Eye (tissue), 1 donor: Measurements from ENCODE around the gene DPEP3.
"Not testable (repeated sequence)": the region's sequence is repeated elsewhere in the genome, so short reads cannot be mapped to it uniquely, and the experiment has no call there.

Experiments
- DNase-seq: peaks from one replicate; pipeline ENCODE4 v3.0.0-alpha.2; 2015

Gene DPEP3

GRCh38 chr16:67943619-67944504 lies 36.4 kb downstream of the DPEP3 start, which contains the start of gene LCAT:
Gene LCAT, minus strand, starts transcription at chr16:67944120. Its CDS starts 19 bp downstream, at chr16:67944101.
- no peak for DNase-seq

- DNase-seq, result no peak
Measured at GRCh38 chr16:67943256-67943618, 37.1 kb downstream of the DPEP3 start.

- no peak for DNase-seq
Measured at GRCh38 chr16:67942510-67943255, 37.6 kb downstream of the DPEP3 start.

DNA sequence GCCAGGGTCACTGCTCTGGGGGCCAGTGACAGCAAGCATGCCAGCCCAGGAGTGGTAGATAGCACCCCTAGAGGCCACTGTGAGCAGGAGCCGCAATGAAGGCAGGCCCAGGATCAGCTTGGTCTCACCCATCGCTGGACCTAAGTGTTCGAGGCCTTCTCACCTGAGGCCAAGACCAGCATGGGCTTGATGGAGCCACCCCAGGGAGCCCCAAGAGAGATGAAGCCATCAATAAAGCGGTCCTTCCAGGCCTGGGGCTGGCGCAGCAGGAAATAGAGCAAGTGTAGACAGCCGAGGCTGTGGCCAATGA lies 38.1 kb downstream of the DPEP3 start:
- DNase-seq, result peak; percentile 59

DNA sequence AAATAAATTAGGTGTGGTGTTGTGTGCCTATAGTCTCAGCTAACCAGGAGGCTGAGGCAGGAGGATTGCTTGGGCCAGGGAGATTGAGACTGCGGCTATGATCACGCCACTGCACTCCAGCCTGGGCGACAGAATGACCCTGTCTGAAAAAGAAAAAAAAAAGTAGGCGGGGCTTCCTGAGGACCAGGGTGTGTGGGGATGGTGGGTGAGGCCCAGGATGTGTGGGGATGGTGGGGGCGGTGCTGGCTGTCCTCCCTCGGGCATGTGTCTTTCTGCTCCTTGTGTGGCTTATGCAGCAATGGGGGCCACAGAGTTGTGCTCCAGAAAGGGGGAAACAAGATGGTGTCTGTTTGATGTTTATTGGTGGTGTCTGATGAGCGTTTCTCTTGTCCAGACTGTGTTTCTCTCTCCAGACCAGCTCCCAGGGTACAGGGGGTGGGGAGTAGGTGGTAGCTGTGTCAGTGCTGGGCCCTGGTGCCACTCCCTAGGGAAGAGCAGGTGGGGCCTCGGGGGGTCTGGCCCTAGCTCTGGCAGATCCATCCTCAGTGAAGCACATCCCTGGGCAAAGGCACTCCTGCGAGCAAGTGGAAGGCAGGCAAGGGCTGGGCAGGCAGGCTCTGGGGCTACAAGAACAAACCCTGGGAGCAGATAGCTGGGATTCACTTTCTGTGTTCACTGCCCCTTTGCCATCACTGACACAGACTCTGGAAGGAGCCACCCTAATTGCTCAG lies 38.7 kb downstream of the DPEP3 start:
- no peak for DNase-seq

- no peak for DNase-seq
Measured at GRCh38 chr16:67940446-67941089, 39.7 kb downstream of the DPEP3 start.

- no peak for DNase-seq
Measured at GRCh38 chr16:67939507-67940445, 40.5 kb downstream of the DPEP3 start.

DNA sequence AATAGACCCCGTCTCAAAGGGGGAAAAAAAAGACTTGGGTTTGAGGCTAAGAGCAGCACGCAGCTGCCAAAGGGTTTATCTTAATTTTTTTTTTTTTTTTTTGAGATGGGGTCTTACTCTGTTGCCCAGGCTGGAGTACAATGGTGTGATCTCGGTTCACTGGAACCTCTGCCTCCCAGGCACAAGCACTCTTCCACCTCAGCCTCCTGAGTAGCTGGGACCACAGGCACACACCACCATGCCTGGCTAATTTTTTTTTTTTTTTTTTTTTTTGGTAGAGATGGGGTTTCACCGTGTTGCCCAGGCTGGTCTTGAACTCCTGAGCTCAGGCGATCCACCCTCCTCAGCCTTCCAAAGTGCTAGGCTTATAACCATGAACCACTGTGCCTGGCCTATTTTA lies 42.6 kb downstream of the DPEP3 start:
- not testable (repeated sequence) for DNase-seq

DNA sequence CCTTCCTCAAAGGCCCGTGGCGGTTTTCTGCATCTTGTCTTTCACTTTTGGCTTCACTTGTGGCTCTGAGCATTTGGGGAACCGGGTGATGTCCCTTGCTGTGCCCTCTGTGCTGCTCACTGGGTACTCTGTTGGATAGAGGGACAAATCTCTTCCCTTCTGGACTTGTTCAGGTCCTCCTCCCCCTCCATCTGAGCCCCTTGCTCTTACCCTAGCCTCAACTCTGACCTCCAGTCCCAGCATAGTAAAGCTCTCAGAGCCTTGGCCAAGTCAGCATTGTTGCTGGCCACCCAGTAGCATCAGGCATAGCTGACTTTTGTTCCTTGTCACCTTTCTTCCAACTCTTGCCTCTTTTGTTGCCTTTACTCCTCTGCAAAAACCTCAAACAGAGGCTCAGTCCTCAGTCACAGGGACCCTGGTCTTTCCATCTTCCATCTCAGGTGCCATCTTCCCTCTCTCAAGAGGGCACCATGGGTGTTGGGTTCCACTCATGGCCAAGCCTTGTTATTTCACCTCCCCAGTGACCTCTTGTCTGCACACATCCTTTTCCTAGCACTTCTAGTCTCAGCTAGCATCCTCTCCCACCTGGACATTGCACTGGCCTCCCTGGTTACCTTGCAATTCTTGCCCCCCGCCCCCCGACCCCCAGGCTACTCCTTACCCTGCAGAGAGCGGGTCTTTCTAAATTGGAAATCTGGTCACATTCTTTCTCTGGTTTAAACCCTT lies 43.3 kb downstream of the DPEP3 start:
- DNase-seq, result peak; percentile 63

GRCh38 chr16:67936124-67936879 lies 44.0 kb downstream of the DPEP3 start, which contains the start of gene PSMB10:
Gene PSMB10, minus strand, starts transcription at chr16:67936850. Its CDS starts 101 bp downstream, at chr16:67936749.
- DNase-seq, result no peak

GRCh38 chr16:67935402-67936123 lies 44.7 kb downstream of the DPEP3 start:
- DNase-seq, result peak; percentile 96

GRCh38 chr16:67935101-67935401 lies 45.2 kb downstream of the DPEP3 start:
- no peak for DNase-seq

GRCh38 chr16:67934306-67935100 lies 45.8 kb downstream of the DPEP3 start:
- DNase-seq, result no peak

- DNase-seq, result no peak
Measured at GRCh38 chr16:67933805-67934204, 46.5 kb downstream of the DPEP3 start.

DNA sequence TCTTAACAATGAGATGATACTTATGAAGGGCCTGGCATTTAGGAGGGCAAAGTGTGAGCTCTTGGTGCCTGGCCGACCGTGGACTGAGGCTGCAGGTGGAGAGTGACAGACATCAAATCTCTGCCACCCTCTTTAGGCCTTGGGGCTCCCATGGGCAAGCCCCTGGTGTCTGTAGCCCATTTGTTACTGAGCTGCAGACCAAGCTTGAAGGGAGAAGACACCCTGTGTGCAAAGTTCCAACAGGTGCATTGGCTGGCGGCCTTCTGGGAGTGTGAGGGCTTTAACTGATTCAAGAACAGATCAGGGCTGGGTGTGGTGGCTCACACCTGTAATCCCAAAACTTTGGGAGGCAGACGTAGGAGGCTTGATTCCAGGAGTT lies 47.8 kb downstream of the DPEP3 start:
- DNase-seq, result no peak

GRCh38 chr16:67931712-67932461 lies 48.4 kb downstream of the DPEP3 start, which contains the start of gene CTRL:
Gene CTRL, minus strand, starts transcription at chr16:67931862. Its CDS starts 10 bp downstream, at chr16:67931852.
- DNase-seq, result no peak

GRCh38 chr16:67930678-67931211 lies 49.6 kb downstream of the DPEP3 start:
- DNase-seq, result no peak

DNA sequence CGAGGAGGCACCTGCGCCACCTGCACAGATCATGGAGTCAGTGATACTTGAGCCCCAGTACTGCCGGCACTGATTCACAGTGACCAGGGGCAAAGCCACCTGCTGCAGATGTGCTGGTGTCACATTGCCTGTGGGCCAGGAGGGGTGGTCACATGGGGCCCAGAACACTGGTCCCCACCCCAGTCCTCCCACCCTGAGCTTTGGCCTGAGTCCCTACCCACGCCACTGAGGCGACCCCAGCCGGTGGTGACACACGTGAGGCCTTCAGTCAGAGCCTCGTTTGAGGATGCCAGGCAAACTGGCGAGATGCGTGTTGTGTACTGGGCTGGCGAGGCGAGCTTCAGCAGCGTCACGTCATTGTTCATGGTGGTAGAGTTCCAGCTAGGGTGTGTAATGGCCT lies 50.1 kb downstream of the DPEP3 start:
- no peak for DNase-seq
